Activated CD8-positive, alpha-beta memory T cell treated with anti-CD3 and anti-CD28 coated beads for 48 hours (primary cell): ENCODE results near the gene STMN3.

Source experiments
- DNase-seq, 3 experiments: peaks; one replicate each; pipeline ENCODE4 v3.0.0-alpha.2; 2020; ENCODE audit warnings: low read depth in 2 of 3, low spot score in 2 of 3

STMN3 gene

DNA sequence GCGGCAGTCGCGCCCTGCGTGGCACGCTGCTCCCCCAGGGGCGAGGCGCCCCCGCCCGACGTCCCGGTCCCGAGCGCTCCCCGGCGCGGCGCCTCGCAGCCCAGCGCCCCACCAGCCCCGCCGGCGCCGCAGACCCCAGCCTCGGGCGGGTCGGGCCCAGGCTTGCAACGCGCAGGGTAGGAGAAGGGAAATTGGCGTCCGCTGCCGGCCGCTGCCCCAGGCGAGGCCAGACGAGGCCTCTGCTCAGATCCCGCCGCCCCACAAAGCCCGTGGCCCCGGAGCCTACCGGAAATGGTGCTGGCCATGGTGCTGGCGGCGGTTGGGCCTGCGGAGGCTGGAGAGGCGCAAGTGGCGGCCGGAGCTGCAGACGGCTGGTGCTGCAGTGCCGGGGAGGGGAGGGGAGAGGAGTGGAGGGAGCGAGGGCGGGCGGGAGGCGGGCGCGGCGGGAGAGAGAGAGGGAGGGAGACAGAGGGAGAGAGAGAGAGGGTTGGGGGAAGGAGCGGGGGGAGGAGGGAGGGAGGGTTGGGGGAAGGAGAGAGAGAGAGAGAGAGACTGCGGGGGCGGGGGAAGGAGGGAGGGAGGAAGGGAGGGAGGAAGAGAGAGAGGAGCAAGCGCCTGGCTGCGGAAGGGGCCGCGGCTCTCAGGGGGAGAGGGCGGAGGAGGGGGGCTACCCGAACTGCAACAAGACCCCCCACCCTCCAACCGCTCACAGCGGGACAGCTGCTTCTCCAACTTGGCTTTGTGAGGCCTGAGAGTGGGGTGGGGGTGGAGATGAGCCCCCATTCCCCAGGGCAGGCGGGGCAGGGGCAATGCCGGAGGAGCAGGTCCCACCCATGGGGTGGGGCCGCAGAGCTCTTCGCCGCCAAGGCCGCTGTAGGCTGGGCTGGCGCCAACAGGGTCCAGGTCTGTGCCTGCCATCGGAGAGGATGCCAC is at the start of gene STMN3:
STMN3 (minus strand) TSS at position 384 of the 933 bp plus-strand sequence; CDS start at position 305, 79 bp downstream.
- peak in 1 of 3 experiments; percentile 38 for DNase-seq

DNA sequence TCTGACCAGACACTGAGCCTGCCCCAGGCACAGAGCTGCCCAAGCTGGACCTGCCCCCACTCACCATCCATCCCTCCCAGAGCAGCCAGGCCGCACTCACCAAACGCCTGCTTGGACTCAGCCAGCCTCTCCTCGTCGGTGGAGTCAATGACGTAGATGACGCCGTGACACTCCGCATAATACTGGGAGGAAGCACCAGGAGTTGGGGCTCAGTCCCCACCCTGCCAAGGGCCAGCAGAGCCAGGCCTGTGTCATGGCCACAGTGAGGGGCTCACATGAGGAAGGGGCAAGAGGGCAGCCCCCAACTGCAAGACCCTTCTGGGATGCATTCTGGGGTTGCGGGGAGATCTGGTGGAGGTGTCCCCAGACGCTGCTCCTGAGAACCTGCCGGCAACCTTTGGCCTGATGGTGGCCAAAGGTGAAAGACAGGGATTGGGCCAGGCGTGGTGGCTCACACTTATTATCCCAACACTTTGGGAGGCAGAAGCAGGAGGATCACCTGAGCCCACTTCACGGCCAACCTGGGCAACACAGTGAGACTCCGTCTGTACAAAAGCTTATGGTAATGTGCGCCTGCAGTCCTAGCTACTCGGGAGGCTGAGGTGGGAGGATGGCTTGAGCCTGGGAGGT is 48.9 kb upstream of the STMN3 start:
- no peak for DNase-seq

DNA sequence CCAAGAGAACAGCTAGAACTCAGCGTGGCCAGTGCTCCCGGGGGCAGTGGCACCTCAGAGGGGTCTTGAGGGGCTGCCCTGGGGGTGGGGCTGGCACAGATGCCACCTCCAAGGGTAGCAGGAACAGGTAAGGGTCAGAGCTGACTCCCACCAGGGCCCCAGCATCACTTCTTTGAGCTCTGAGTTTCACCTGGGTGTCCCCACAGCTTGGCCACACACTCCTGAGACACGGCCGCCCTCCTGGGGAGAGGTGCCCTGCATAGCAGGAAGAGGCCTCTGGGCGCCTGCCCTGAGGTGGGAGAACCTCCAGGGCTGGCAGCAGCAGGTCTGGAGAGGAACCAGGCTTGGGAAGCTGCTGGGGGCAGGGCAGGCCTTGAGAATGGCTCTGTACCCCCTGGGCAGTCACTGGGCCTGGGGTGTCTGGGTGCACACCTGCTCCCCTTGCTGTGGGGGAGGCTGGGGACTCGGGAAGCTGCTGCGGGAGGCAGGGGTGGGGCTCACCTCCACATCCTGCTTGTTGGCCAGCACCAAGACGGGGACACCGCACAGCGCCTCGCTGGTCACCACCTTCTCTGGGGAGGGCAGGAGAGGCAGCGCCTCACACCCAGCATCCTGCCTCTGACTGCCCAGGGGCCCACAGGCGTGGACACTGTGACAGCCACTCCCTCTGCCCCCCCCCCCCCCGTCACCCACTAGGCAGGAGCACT is 48.3 kb upstream of the STMN3 start:
- DNase-seq: no peak

DNA sequence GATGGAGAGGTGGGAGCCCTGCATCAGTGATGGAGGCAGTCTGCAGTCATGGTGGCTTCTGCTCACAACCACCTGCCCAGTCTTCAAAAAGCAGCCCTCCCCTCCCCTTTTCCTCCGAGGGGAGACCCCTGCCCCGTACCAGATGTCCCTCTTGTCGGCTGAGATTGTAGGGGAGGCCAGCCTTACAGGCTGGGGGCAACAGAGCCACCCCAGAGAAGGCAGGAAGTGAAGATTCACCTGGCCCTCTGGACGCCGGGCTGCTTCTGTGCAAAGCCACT is 47.8 kb upstream of the STMN3 start:
- no peak for DNase-seq

DNA sequence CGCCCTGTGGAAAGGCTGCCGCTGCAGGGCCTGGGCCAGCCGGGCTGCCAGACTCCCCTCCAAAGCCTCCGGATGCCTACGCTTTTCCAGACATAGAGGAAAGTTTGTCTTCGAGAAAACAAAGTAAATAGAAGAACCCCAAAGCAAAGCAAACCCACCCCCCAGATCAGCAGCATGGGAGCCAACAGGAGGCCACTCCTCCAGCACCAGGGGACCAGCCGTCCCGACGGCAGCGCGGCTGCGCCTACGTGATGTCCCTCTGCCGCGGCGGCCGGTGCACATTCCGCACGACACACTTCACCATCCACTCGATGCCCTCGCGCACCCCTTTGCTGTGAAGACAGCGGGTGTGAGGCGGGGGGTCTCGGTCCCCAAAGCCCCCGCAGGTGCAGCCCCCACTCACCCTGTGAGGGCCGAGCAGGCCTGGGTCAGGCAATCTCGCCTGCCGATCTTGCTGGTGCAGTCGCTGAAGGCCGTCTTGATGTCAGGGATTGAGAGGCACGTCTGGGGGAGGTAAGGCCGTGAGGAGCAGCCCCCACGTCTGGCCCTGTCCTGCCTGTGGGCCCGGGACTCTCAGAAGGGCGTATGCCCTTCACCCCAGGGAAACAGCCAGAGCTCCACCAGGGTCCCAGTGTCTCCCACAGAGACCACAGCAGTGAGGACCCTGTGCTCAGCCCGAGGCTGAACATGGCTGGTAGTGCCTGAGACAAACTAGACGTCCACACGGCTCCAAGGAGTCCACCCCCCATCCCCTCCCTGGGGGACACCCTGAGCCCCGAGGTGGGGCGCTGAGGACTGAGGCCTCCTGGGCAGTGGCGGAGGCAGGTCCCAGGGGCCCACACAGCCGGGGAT is 47.2 kb upstream of the STMN3 start:
- no peak for DNase-seq

DNA sequence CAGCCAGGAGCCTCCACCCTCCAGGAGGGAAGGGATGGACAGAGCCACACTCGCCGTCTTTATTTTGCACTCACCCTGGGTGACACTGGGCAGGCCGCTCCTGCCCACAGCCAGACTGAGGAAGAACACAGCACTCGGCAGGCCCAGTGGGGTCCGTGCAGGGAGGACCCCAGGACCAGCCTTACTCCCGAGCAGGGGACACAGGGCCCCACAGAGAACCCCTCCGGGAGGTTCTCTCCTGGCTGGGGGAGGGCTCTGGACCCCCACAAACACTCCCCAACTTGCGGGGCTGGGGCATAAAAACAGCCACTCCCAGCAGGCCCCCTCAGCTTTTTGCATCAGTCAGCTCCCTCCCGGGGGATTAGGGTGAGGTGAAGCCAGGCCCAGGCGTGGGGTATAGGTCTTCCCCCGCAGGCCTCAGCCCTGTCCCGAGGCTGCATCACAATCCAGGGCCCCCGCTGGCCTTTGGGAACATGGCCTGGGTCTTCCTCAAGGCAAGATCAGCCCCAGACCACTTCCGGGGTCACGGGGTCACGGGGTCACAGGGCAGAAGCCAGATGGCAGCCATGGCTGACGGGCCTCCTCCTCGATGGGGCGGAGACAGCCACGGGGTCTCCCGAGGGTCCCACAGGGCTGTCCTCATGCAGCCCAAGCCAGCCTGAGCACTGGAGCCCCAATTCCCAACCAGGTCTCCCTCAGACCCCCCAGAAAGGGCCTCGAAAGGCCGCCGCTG is 46.4 kb upstream of the STMN3 start:
- no peak for DNase-seq

DNA sequence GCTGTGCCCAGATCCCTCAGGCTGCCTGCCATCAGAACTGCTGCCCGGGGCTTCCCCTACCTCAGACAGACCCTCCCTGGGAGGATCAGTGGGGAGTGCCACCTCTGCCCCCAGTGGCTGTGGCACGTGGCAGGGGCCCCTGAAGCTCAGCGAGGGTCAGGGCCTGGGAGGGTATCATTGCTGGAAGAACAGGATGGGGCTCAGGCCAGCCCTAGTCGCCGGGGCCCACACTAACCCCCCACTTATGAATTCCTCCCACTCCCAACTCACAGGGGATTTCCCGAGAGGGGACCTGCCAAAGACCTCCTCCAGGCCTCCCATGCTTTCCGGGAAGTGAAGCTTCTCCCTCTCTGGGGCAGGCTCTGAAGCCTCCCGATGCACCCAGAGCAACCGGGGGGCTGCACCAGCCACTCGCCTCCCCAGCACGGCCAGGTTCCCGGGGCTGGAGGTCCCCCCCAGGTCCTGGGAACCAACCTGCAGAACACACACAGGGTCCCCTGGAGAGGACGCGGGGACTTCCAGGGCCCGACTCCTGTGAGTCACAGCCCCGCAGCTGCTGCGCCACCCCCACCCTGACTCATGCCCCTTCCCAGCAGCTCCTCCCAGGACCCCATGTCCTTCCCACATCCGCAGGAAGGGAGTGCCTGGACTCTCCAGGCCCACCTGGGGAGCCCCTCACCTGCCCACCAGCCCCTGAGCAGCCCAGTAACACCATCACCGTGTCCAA is 45.7 kb upstream of the STMN3 start:
- peak in 1 of 3 experiments; percentile 30 for DNase-seq

DNA sequence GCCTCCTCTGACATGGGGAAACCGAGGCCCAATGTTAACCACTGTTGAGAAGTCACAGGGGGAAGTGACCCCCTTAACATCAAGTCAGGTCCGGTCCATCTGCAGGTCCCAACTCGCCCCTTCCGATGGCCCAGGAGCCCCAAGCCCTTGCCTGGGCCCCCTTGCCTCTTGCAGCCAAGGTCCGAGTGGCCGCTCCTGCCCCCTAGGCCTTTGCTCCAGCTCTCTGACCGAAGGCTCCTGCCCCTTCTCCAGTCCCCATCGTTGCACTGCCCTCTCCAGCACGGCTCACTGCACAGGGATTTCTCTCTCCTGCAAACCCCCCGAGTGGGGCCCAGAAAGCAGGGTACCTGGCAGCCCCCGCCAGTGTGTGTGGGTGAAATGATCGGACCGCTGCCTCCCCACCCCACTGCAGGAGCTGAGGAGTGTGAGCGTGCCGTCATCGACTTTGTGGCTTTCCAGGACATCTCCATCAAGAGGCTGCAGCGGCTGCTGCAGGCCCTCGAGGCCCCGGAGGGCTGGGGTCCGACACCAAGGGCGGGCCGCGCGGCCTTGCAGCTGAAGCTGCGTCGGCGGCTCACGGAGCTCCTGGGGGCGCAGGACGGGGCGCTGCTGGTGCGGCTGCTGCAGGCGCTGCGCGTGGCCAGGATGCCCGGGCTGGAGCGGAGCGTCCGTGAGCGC is 44.8 kb upstream of the STMN3 start:
- DNase-seq: no peak

DNA sequence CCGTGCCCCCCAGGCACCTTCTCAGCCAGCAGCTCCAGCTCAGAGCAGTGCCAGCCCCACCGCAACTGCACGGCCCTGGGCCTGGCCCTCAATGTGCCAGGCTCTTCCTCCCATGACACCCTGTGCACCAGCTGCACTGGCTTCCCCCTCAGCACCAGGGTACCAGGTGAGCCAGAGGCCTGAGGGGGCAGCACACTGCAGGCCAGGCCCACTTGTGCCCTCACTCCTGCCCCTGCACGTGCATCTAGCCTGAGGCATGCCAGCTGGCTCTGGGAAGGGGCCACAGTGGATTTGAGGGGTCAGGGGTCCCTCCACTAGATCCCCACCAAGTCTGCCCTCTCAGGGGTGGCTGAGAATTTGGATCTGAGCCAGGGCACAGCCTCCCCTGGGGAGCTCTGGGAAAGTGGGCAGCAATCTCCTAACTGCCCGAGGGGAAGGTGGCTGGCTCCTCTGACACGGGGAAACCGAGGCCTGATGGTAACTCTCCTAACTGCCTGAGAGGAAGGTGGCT is 44.2 kb upstream of the STMN3 start:
- no peak for DNase-seq

DNA sequence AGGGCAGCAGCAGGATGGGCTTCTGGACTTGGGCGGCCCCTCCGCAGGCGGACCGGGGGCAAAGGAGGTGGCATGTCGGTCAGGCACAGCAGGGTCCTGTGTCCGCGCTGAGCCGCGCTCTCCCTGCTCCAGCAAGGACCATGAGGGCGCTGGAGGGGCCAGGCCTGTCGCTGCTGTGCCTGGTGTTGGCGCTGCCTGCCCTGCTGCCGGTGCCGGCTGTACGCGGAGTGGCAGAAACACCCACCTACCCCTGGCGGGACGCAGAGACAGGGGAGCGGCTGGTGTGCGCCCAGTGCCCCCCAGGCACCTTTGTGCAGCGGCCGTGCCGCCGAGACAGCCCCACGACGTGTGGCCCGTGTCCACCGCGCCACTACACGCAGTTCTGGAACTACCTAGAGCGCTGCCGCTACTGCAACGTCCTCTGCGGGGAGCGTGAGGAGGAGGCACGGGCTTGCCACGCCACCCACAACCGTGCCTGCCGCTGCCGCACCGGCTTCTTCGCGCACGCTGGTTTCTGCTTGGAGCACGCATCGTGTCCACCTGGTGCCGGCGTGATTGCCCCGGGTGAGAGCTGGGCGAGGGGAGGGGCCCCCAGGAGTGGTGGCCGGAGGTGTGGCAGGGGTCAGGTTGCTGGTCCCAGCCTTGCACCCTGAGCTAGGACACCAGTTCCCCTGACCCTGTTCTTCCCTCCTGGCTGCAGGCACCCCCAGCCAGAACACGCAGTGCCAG is 43.6 kb upstream of the STMN3 start, which contains the start of gene TNFRSF6B:
TNFRSF6B (plus strand) TSS at position 25 of the 729 bp plus-strand sequence; CDS start at position 141, 116 bp downstream.
- DNase-seq: no peak

DNA sequence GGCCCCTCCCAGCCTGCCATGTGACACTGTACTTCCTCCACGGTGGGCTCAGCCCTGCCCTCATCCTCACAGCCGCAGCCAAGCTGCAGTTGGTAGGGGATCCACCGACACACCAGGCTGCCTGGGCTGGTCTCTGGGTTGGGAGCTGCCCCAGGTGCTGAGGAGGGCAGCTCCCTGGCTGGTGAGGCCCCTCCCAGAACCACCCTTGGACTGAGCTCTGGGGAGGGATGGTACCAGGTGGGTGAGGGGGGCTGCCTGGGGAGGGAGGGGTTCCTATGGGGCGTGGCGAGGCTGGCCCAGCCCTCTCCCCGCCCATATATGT is 43.0 kb upstream of the STMN3 start:
- DNase-seq: no peak

DNA sequence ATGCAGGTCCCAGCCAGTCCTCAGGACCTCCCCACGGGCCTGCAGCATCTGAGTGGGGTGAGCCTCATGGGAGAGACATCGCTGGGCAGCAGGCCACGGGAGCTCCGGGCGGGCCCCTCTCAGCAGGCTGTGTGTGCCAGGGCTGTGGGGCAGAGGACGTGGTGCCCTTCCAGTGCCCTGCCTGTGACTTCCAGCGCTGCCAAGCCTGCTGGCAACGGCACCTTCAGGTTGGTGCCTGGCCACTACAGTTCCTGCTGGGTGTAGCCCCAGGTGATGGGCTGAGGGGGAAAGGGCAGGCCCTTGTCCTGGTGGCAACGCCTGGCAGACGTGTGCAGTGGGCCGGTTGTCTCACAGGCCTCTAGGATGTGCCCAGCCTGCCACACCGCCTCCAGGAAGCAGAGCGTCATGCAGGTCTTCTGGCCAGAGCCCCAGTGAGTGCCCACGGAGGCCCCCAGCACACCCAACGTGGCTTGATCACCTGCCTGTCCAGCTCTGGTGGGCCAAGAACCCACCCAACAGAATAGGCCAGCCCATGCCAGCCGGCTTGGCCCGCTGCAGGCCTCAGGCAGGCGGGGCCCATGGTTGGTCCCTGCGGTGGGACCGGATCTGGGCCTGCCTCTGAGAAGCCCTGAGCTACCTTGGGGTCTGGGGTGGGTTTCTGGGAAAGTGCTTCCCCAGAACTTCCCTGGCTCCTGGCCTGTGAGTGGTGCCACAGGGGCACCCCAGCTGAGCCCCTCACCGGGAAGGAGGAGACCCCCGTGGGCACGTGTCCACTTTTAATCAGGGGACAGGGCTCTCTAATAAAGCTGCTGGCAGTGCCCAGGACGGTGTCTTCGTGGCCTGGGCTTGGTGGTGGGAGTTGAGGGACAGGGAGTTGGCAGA is 42.4 kb upstream of the STMN3 start:
- DNase-seq: no peak

DNA sequence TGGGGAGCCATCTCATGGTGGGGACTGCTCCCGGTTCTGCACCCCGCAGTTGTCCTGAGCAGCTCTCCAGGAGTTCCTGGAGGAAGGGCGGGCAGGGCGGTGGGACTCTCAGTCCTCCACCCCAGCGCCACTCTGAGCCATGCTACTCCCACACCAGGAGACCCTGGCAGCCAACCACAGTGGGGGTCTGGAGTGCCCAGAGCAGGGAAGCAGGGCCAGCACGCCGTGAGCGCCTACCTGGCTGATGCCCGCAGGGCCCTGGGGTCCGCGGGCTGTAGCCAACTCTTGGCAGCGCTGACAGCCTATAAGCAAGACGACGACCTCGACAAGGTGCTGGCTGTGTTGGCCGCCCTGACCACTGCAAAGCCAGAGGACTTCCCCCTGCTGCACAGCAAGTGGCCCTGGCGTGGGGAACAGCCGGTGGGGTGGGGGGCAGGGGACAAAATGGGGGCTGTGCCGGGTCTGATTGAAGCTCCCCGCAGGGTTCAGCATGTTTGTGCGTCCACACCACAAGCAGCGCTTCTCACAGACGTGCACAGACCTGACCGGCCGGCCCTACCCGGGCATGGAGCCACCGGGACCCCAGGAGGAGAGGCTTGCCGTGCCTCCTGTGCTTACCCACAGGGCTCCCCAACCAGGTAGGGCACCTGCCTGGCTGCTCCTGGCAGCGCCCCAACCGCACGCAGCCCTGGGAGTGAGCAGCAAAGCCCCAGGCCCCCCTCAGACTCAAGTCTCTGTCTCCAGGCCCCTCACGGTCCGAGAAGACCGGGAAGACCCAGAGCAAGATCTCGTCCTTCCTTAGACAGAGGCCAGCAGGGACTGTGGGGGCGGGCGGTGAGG is 41.6 kb upstream of the STMN3 start:
- DNase-seq: no peak

DNA sequence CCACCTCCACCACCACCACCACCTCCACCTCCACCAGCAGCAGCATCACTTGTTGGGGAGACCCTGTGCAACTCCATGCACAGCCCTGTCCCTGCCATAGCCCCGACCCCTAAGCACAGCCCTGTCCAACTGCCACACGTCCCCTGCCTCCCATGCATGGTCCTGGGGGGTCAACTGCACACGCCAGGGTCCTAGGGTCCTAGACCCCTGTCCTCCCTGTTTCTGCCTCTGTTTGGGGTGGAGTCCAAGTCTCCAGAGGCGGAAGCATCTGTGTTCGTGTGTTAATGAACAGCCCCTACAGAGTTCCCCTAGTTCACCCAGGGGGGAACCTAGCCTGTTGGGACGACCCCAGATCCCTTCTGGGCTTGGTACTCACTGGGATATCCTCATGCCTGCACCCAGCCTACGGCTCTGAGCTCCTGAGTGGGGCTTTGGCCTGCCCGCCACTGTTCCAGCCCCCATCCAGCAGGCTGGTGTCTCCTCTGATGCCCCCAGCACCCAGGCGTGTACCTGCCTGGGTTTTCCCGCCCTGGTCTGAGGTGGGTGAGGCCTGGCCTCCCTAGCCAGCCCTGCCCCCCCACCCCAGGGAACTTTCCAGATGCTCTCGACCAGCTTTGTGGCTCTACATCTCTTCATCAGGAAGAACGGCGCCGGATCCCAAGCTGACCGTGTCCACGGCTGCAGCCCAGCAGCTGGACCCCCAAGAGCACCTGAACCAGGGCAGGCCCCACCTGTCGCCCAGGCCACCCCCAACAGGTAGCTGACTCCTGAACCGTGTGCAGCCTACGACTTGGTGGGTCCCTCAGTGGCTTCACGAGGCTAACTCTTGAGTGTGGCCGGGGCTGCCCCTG is 40.7 kb upstream of the STMN3 start:
- DNase-seq: no peak

DNA sequence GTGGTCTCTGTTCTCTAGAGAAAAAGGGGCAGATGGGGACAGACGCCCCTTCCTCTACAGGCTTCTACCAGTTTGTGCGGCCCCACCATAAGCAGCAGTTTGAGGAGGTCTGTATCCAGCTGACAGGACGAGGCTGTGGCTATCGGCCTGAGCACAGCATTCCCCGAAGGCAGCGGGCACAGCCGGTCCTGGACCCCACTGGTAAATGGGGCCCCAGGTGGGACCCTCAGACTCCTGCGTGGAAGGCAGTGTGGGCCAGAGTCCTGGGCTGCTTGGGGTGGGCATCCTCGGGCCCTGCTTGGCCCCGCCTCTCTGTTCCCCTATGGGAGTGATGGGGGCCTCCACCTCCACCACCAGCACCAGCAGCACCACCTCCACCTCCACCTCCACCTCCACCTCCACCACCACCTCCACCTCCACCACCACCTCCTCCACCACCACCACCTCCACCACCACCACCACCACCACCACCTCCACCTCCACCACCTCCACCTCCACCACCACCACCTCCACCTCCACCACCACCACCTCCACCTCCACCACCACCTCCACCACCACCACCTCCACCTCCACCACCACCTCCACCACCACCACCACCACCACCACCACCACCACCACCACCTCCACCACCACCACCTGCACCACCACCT is 40.0 kb upstream of the STMN3 start:
- no peak for DNase-seq
